C4-2B (cell line): ENCODE results near the gene STC2.

ENCODE experiments used
- H3K27ac ChIP-seq: fragments of 450-650 bp; 2 replicates; pipeline ENCODE4 v1.5.1; 2017
- CTCF ChIP-seq: fragments of 450-650 bp; conservative IDR thresholded peaks from 2 replicates; pipeline ENCODE4 v1.5.1; 2017; ENCODE audit warnings: mild to moderate bottlenecking
- ZFX ChIP-seq: fragments of 450-650 bp; IDR thresholded peaks from 2 replicates; pipeline ENCODE4 v1.6.1; 2017

Gene STC2

GRCh38 chr5:173319646-173320045 lies 8.6 kb downstream of the STC2 start:
- no peak overlapping the region for H3K27ac ChIP-seq
- no peak for TF ChIP-seq CTCF
- TF ChIP-seq ZFX = no peak

GRCh38 chr5:173318881-173319620 lies 9.2 kb downstream of the STC2 start:
- TF ChIP-seq CTCF (no peak), ZFX (no peak)
- no peak overlapping the region for H3K27ac ChIP-seq

GRCh38 chr5:173318330-173318729 lies 9.9 kb downstream of the STC2 start:
- TF ChIP-seq ZFX (no peak), CTCF (no peak)
- no peak overlapping the region for H3K27ac ChIP-seq

- H3K27ac ChIP-seq = peak overlapping the region; percentile 66; the same call in 1 of the 2 replicates
- no peak for TF ChIP-seq ZFX
- no peak for TF ChIP-seq CTCF
Observed at GRCh38 chr5:173317852-173318251, 10.4 kb downstream of the STC2 start.

GRCh38 chr5:173317091-173317730 lies 11.0 kb downstream of the STC2 start:
- H3K27ac ChIP-seq = peak overlapping the region; percentile 66; the same call in 1 of the 2 replicates
- TF ChIP-seq ZFX = no peak
- no peak for TF ChIP-seq CTCF

GRCh38 chr5:173316339-173317020 lies 11.7 kb downstream of the STC2 start:
- H3K27ac ChIP-seq = peak overlapping the region; percentile 66
- TF ChIP-seq CTCF (no peak), ZFX (no peak)
